ENCODE data around the gene CLMN.
"Not testable (repeated sequence)": the region's sequence is repeated elsewhere in the genome, so short reads cannot be mapped to it uniquely, and the experiment has no call there.

Gene CLMN

DNA sequence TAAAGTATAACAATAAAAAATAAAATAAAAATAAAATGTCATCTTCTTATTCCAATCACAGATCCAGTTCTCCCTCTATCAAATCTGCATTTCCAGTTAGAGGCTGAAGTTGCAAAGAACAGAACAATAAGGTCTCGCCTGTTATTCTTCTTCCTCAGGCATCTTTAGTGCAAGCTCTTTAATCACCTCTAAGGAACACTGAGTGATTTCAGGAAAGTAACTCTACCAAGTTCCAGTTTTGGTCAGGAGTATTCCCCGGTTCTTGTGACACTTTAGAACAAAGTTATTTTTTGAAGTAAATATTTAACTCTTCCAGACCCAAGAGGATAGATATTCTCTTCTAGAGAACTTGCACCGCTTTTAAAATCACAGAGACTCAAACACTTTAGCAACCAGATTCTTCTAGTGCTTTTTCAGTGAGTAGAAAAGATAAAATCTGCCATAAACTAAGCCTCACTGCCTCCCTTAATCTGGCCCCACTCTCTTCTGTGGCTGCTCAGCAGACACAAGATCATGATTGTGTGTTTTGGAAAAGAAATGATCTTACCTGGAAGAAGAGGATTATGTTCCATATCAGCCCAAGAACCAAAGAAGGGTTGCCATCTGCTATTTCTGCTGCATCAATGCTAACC is 104.5 kb downstream of the CLMN start:
- DNase-seq = no peak

DNA sequence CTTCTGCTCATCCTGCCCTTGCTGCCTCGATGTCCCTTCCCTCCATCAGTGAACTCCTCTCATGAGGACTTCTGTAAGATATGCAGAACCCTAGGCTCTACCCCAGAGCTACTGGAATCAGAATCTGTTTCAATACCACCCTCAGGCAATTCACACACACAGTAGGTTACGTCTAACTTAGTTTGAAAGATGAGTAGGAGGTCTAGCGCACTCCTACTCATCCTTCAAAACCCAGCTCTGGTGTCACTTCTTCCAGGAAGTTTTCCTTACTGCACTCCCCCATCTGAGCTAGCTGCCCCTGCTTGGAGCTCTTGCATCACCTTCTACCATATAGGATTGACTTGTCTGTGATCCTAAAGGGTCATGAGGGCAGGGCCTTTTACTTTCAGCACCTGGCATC is 105.9 kb downstream of the CLMN start:
- no peak for DNase-seq

DNA sequence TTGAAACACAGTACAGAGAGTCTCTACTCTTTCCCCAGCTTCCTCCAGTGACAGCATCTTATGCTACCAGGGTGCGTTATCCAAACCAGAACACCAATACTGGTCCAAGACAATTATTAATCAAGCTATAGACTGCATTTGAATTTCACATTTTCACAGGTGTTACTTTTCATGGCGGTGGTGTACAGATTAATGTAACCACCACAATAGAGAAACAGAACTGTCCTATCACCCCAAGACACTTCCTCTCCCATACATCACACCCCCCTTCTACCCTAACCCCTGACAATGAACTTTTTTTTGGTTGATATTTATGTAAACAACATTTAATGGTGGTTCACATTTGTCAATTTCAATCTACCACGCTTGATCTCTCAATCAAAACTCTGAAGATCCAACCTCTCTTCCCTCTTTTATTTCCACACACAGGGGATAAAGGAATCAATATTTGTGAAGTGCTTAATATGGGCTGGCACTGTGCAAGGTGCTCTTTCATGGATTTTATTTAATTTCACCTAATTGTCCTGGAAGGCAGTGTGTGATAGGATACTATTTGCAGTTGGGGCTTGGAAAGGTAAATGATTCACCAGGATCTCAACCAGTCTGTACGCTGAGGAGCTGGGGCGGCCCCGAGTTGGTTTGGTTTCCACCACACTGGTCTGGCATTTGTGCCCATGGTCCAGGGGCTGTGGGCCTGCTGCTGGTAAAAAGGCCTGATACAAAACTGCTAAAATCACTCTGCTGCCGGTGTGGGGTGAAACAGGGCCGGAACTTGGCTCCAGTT is 107.8 kb downstream of the CLMN start:
- DNase-seq = no peak

DNA sequence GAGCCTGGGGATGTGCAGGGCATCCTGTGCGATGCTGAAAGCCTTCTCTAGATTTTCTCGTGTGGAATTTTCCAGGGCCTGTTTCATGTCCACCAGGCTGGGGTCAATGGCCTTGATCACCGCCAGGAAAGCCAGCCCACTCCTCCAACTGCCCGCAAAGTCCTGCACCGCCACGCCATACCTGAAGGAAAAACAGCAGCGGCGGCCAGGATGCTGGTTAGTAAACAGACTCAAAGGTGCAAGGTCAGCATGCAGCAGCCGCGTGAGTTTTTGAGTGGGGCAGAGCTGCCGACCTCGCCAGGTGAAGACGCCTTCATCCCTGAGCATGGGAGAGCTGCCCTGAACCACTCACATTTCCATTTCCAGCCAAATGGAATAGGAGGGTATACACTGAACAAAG is 109.0 kb downstream of the CLMN start:
- DNase-seq = no peak

DNA sequence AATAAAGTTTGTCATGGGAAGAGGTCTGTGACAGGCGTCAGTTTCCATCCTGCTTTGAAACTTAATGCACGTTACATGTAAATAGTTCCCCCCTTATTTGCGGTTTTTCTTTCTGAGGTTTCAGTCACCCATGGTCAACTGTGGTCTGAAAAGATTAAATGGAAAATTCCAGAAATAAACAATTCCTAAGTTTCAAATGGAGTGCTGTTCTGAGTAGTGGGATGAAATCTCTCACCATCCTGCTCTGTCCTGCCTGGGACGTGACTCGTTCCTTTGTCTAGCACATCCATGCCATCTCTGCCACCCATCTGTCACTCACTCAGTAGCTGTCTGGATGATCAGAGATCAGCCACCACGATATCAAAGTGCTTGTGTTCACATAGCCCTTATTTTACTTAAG is 111.1 kb downstream of the CLMN start:
- no peak for DNase-seq

DNA sequence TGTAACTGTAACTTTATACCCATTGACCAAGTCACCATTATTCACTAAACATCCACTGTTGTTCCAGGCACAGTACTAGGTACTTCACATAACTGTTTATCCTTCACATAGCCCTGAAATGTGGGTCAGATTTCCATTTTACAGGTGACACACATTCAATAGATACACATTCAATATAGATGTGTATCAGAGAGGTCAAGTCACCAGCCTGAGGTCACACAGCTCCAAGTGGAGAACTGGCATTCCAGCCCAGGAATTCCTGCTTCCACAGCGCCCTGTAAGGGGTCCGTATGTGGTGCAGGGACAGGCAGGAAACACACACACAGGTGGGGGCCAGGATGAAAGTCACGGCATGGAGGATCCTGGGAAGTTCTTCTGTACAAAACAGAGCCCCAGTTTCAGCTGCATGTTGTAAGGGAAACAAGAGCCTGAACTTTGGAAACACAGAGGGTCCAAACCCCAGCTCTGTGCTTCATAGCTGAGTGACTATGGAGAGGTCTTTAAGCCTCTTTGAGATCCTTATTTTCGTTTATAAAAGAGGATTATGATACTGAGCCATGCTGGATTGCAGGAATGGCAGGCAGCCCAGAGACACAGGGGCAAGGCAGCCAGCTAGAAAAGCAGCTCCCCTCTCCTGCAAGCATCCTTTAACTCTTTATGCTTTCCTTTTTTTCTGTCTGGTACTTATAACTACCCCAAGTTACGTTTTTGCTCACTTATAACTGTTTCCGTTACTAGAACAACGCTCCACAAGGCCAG is 112.1 kb downstream of the CLMN start:
- DNase-seq = no peak

DNA sequence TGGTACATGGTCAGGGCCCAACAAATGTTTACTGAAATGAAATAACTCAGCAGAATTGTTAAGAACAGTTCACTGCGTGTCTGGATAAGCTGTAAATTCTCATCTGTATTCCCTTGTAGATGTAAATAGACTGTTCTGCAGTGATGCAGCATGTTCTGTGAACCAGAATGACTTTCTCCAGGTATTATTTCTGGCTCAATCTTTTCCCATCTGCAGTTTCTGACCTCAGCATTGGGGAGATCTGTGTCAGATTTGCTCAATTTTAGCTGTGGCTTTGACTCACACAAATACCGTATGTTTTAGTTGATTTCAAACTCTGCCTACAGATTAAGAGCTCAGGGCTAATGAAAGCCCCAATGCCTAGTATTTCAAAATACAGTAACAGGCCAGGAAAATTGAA is 113.2 kb downstream of the CLMN start:
- DNase-seq = no peak

DNA sequence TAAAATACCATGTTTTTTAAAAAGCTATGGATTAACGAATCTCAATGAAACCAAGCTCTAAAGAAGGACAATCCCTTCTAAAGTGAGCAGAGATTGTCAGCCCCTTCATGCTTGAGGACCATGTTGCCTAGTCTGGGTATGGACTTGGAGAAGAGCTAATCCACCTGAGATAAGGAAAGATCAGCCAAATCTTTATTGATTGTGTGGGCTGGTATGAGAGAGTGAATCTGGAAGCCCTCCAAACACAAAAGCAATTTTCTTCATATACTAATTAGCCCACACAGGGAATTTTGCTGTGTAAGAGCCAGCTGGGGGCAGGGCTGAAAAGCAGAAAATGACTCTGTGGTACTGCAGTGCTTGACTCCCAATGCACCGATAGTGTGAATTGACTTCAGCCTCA is 115.0 kb downstream of the CLMN start:
- DNase-seq = no peak

DNA sequence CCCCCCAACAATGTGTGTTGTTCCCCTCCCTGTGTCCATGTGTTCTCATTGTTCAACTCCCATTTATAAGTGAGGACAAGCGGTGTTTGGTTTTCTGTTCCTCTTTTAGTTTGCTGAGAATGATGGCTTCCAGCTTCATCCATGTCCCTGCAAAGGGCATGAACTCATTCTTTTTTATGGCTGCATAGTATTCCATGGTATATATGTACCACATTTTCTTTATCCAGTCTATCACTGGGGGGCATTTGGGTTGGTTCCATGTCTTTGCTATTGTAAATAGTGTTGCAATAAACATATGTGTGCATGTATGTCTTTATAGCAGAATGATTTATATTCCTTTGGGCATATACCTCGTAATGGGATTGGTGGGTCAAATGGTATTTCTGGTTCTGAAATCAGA is 118.0 kb downstream of the CLMN start:
- not testable (repeated sequence) for DNase-seq

DNA sequence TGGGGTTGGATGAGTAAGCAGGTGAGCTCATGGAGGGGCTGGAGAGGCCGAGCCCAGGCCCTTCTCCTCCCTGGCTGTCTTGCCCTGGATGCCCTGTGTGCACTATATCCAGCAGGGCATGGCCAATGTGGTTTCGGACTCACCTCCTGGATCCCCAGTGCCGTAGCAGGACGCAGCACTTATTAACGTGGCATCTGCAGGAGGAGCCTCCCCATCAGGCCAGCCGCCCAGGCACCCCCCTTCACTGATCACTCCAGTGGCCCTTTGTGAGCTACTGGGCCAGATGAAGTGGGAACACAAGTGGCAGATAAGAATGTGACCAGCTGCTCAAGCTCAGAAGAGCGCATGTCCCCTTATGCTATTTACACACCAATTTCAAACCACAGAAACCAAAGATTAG is 119.3 kb downstream of the CLMN start:
- no peak for DNase-seq

DNA sequence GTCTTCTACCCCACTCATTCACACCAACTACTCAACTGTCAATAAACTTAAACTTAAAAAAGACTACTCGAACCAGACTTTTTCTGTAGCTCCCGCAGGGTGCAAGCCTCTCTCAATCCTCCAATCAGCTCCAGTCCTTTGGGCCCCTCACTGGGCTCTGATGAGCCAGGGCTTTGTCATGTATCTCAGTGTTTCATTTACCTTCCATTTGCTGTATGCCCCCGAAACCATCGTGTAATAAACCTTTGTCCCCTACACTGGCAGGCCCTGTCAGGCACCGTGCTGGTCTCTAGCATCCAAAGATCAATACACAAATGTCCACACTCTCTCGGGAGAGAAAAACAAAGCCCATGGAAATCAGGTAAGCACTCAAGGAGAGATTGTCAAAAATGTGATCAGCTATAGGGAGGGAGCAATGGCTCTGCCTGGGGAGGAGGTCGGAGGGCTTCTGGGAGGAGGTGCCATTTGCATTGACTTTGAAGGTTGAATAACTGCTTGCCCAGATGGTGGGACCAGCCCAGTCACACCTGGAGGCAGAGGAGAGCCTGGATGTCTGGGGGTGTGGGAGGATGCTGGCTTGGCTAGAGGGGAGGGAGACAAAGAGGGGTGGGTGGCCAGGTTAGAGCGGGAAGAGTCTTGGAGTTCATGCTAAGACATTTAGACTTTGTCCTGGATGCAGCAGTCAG is 120.3 kb downstream of the CLMN start:
- DNase-seq = no peak

DNA sequence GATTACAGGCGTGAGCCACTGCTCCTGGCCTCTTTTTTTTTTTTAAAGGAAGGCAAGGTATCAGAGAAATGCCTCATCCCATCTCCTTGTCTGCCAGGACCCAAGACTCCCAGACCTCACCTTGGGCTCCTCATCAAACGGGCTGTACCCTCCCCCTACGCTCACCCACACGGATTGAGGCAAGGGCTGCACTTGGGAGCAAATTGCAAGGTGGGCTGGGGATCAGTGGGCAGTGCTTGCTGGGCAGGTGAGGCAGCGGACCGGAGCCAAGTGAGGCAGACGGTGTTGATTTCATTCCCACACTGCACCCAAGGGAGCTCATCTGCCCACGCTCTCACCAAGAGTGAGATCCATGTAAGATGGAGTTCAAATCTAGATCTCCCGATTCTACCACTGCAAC is 121.4 kb downstream of the CLMN start:
- DNase-seq = no peak

DNA sequence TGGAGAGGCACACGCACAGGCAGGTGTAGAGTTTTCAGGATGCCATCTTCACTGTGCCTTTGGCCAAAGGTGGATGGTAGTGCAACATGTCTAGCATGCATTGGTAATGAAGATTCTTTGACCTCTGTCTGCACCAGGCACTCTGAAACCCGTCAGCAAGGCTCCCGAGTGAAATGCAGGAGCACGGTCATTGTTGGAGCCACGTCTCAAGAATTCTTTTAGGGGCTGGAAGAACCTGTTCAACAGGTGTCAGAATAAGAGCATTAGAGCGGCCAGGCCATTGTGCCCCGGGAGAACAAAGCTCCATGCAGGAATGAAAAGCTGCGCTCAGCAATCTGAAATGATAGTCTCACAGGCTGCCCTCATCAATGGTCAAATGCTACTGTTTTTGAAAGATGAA is 122.2 kb downstream of the CLMN start:
- DNase-seq = no peak

DNA sequence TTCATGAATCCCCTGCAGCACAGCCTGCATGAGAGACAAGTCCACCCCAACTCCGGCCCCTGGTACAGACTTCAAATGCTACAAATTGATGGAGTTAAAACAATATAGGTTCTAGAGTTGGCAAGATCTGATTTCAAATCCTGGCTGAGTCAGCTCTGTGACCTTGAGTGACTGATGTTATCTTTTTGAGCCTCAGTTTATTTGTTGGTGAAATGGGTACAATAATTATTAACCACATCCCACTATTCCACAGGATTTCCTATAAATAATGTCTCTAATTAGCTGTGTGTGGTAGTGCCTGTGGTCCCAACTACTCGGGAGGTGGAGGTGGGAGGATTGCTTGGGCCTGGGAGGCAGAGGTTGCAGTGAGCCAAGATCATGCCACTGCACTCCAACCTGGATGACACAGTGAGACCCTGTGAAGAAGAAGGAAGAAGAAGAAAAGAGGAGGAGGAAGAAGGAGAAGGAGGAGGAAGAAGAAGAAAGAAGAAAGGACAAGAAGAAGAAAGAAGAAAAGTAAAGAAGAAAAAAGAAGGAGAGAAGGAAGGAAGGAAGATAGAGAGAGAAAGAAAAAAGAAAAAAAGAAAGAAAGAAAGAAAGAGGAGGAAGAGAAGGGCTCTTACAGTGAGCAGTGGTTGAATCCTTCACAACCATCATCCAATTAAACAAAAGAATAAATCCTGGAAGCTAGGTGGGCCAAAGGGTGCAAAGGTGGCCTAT is 122.7 kb downstream of the CLMN start:
- DNase-seq = no peak

DNA sequence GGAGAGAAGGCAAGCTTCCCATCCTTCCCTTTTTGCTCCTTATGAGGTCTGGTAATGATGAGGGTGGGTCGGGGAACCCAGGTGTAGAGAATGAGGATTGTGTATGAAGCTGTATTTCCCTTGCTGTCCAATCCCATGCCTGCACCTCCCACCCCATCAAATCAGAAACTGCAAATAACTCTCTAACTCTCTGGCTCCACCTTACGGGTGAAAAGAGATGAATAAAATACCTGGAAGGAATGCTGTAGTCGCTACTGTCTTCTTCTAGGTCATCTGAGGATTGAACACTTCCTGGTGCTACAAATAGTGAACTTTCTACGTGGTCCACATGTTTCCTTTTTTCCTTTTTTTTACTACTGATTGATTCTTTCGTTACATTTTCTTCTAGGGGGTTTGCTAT is 123.4 kb downstream of the CLMN start:
- DNase-seq = no peak

DNA sequence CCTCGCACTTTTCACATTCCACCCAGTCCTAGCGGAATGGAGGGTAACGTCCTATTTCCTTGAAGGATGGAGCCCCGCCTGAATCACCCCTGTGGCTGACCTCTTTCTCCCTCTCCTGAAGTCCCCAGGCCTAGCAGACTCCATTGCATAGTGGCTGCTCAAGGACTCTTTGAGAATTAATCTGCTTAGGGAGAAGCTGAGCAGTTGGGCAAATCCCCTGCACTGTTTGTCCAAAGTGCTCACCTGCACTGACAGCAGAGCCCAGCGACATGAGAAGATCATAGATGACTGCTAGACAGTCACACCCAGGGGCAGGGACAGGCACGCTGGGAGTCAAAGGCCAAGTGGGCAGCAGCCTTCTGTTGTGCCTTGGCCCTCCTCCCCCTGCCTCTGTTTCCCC is 124.7 kb downstream of the CLMN start:
- DNase-seq = no peak

DNA sequence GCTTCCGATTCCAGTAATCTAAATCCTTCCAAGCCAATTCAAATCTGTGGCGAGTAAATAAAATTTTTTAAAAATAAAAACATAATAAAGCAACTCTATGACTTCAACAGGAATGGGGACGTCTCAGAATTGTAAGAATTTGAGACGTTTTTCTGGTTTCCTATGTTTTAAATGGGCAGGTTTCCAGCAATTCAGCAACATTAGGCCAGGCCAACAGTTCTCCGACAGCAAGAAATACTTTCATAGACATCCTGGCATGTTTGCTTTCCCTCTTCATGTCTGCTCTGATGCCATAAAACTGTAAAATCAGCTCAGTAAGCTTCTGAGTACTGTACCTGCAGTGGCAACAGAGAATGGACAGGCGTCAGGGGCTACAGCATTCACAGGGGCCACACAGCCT is 126.6 kb downstream of the CLMN start:
- DNase-seq = no peak

DNA sequence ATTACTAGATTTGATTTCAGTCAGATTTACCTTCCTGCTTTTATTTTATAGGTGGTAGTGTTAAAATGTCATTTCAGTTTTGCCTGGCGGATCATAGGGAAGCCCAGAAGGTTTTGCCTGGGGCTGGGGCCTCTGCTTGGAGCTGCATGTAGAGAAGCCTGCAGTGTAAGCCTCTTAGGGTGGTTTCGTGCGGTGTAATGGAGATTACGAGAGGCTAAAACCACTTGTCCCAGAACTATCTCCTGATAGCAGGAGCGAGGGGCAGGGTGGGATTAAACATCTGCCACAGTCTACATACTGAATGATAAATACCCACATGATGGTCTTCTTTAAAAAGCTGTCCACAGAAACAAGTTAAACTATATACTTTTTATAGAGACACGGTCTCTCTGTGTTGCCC is 127.4 kb downstream of the CLMN start:
- DNase-seq = no peak

DNA sequence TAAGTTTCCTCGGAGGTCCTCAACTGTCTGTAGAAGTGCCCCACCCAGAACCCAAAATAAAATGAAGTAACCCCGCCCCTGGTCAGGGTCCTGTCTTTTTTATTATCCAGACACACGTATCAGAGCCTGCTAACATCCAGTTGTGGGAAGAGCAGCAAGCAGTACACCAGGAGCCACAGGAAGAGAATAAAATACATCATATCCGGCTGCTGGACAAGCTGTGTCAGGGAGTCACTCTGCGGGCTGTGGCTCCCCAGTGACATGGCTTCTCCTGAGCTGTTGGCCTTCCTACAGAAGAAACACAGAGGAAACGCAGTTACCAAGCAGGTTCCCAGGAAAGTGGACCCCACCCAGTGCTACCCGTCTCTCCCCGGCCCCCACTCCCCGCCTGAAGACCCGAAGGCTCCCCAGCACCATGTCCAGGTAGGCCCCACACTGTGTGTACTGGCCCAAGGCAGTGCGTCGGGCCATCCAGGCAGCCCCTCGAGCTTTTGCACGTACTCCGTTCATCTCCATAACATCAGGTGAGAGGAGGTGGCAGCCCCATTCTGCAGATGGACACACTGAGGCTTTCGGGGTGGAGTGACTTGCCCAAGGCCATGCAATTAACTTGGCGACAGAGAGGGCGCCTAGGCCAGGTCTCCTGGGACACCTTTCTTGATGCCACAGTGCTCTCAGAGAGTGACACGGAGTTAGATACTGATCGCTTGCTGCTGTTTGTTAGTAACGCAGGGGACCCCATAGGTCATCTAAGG is 128.1 kb downstream of the CLMN start:
- no peak for DNase-seq

DNA sequence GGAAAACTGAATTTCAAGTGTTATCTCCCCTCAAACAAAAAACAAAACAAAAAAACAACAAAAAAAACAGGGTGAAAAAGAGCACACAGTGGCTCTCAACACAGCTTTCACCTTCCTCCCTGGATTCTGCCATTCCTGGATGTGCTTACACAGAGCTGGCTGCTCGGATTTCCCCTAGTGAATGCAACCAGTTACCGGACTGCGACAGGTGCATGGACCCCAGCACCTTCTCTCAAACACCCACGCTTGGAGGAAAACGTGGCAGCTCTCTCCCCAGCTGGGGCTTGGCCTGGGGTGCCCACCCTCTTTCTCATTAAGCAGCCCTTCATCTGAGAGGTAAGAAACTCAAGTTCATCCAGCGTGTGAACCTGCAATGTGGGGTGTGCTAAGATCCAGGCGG is 128.9 kb downstream of the CLMN start:
- DNase-seq = no peak

DNA sequence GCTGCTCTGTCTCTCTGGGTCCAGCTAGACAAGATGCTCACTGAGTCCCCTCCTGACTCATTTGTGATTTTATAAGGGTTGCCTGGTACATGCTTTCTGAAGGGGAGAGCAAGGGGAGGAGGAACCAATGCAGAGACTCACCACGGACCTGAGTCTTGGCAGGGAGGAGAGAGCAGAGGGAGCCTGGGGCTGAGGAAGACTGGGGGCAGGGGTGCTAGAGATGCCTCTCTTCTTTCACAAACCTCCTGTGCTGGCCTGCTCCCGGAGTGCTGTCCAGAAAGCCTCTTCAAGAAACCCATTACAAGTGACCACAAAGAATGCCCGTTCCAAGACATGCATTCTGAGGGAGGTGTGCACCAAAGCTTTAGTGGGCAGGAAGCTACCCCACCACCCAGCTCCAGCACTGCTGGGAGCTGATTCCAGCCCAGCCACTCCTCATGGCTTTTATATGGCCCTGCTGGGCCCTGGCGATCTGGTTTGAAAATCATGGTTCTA is 129.3 kb downstream of the CLMN start:
- no peak for DNase-seq
